ENCODE results near the gene CCDC57. TPM values are rescaled to one million over a fixed set of nuclear protein-coding genes. Genes with fewer than 3 reads are reported as not detected.

The CCDC57 gene
- total and polyA plus RNA-seq, 2 of the 8 experiments (the other 6 are each of a cell fraction or from before 2014, with no cell fraction given): 8.4 to 12.9 TPM

- 93% methylated on average over 27 of the region's 27 CpGs; no CpG with 5 or more reads in 1 of the 2 experiments for WGBS, 2 experiments (ENCODE audit: extremely low coverage in 1 of 2, insufficient coverage in 1 of 2, insufficient read length in 1 of 2, insufficient replicate concordance in 2 of 2, low coverage in 1 of 2, low lambda C conversion rate in 2 of 2, missing lambda C conversion rate in 1 of 2)
These were observed 57.7 kb downstream of the CCDC57 start for GRCh38 chr17:82154881-82155331.

More at GRCh38 chr17:82154881-82155331, 57.7 kb downstream of the CCDC57 start:
- FAIRE-seq (no peak), DNase-seq (ENCODE audit: low read depth in 1 of 2, low spot score in 2 of 2) (no peak)
- Histone ChIP-seq H3K4me3 (ENCODE audit: extremely low read depth in 1 of 4, insufficient read depth in 2 of 4, low read depth in 3 of 4, low read length in 4 of 4) (no peak overlapping the region), H4K20me1 (replicated peaks in 1 of 2; ENCODE audit: control insufficient read depth in 1 of 2, insufficient read depth in 2 of 2, low read length in 2 of 2) (peaks cover 2 to 13% of the 10 kb centered on the region in 2 experiments), H4K8ac (ENCODE audit: extremely low read depth, insufficient read depth, low read length) (no peak overlapping the region), H3K9me3 (ENCODE audit: insufficient read depth in 2 of 2, low read depth in 1 of 2, low read length in 1 of 2) (peaks cover 0 to 17% of the 10 kb centered on the region in 2 experiments; a peak in 1 of 4 replicates), H3K14ac (ENCODE audit: insufficient read length) (no peak overlapping the region), H3K4ac (replicated peaks; ENCODE audit: insufficient read length, low read depth, low read length) (no peak overlapping the region), H3K23me2 (ENCODE audit: low read depth, low read length) (no peaks in the 10 kb centered on the region), H4K91ac (replicated peaks; ENCODE audit: insufficient read length, low read length) (no peak overlapping the region), H3K18ac (ENCODE audit: extremely low read depth, low read length) (no peak overlapping the region), H3K79me2 (ENCODE audit: control insufficient read depth in 1 of 2, insufficient read depth in 2 of 2, low read length in 2 of 2) (no peaks in the 10 kb centered on the region), H2BK20ac (ENCODE audit: low read length) (no peak overlapping the region), H3K27ac (ENCODE audit: low read depth, low read length) (no peak overlapping the region), H3K23ac (ENCODE audit: insufficient read length) (no peak overlapping the region), H3K56ac (replicated peaks; ENCODE audit: insufficient read length, low read depth, low read length) (no peak overlapping the region), H4K5ac (ENCODE audit: insufficient read length, low read depth, low read length) (no peak overlapping the region), H3K4me2 (ENCODE audit: insufficient read depth in 1 of 2, low read depth in 2 of 2, low read length in 2 of 2) (no peak overlapping the region), H3K79me1 (ENCODE audit: low read depth, low read length) (no peaks in the 10 kb centered on the region; the same call in 1 of the 2 replicates), H2BK5ac (ENCODE audit: low read depth, low read length) (no peak overlapping the region), H2BK120ac (replicated peaks; ENCODE audit: low read depth, low read length) (no peak overlapping the region), H3K36me3 (ENCODE audit: control insufficient read depth in 2 of 4, insufficient read depth in 4 of 4, low read length in 3 of 4) (peaks cover 0 to under 1% (median 0%) of the 10 kb centered on the region in 4 experiments; a peak in 2 of 8 replicates), H3K9ac (replicated peaks in 1 of 4; ENCODE audit: extremely low read depth in 1 of 4, low read depth in 3 of 4, low read length in 3 of 4) (no peak overlapping the region), H3K27me3 (replicated peaks in 1 of 4; ENCODE audit: control insufficient read depth in 3 of 4, extremely low read depth in 1 of 4, insufficient read depth in 3 of 4, low read length in 3 of 4) (no peaks in the 10 kb centered on the region), H3K4me1 (replicated peaks in 1 of 4; ENCODE audit: control insufficient read depth in 3 of 4, insufficient read depth in 4 of 4, low read length in 3 of 4) (no peaks in the 10 kb centered on the region), H2AK5ac (ENCODE audit: low read depth, low read length) (no peak overlapping the region), H2AFZ (ENCODE audit: low read length) (no peak overlapping the region), H2BK15ac (ENCODE audit: low read length) (no peak overlapping the region), H2BK12ac (ENCODE audit: low read depth, low read length) (no peak overlapping the region)
- ChIA-PET POLR2A (ENCODE audit: partially characterized antibody) (interaction anchor here (0.6 to 2.7 kb wide), 3 partner anchors 56 to 68 kb away, joined by 3 to 13 read pairs (median 9); no protein-coding TSS in a partner anchor), CTCF (ENCODE audit: partially characterized antibody) (interaction anchor here (0.8 to 3.1 kb wide), 22 partner anchors 9 to 196 kb away, joined by 3 to 13 read pairs (median 4); partner anchors contain the start of gene FASN)
- TF ChIP-seq KDM1A (IDR thresholded peaks at IDR 0.05; ENCODE audit: borderline replicate concordance, low read length) (no peak), POLR2A (IDR thresholded peaks at IDR 0.05; ENCODE audit: control extremely low read depth in 1 of 2, low read depth in 2 of 2, low read length in 2 of 2) (no peak), HDAC2 (IDR thresholded peaks at IDR 0.05; ENCODE audit: borderline replicate concordance in 1 of 2, low read depth in 2 of 2, low read length in 2 of 2) (no peak), ATF2 (IDR thresholded peaks at IDR 0.05; ENCODE audit: low read length) (no peak), ASH2L (IDR thresholded peaks at IDR 0.05; ENCODE audit: low read length) (no peak), NRF1 (IDR thresholded peaks at IDR 0.05; ENCODE audit: low read depth, low read length) (no peak), RAD21 (IDR thresholded peaks at IDR 0.05 in 1 of 2, conservative IDR thresholded peaks at IDR 0.05 in 1 of 2; ENCODE audit: low read depth in 2 of 2, low read length in 2 of 2) (no peak)
